HuH-7.5 (cell line): ENCODE results near the gene SNTG2.

Experiments used
- DNase-seq: peaks from one replicate; pipeline ENCODE4 v3.0.0; 2011; ENCODE audit warnings: low spot score

SNTG2 gene

GRCh38 chr2:1319393-1319792 is 368.7 kb downstream of the SNTG2 start:
- no peak for DNase-seq

- no peak for DNase-seq
These were observed 370.7 kb downstream of the SNTG2 start for GRCh38 chr2:1321321-1321720.

GRCh38 chr2:1324884-1325283 is 374.2 kb downstream of the SNTG2 start:
- DNase-seq, result no peak

GRCh38 chr2:1328684-1329083 is 378.0 kb downstream of the SNTG2 start:
- no peak for DNase-seq

- no peak for DNase-seq
These were observed 388.9 kb downstream of the SNTG2 start for GRCh38 chr2:1339388-1340140.

- no peak for DNase-seq
These were observed 389.5 kb downstream of the SNTG2 start for GRCh38 chr2:1340141-1340512.

GRCh38 chr2:1341404-1342120 is 390.9 kb downstream of the SNTG2 start:
- no peak for DNase-seq

GRCh38 chr2:1348789-1349188 is 398.1 kb downstream of the SNTG2 start:
- DNase-seq, result no peak

GRCh38 chr2:1350111-1350510 is 399.5 kb downstream of the SNTG2 start:
- no peak for DNase-seq

GRCh38 chr2:1353124-1353523 is 402.5 kb downstream of the SNTG2 start:
- DNase-seq, result no peak

- DNase-seq, result no peak
These were observed 402.9 kb downstream of the SNTG2 start for GRCh38 chr2:1353543-1353942.

GRCh38 chr2:1360144-1360543 is 409.5 kb downstream of the SNTG2 start:
- no peak for DNase-seq

GRCh38 chr2:1360557-1361250 is 410.1 kb downstream of the SNTG2 start:
- DNase-seq, result no peak

- no peak for DNase-seq
These were observed 412.7 kb downstream of the SNTG2 start for GRCh38 chr2:1363367-1363766.

GRCh38 chr2:1366546-1367134 is 416.0 kb downstream of the SNTG2 start:
- no peak for DNase-seq

- no peak for DNase-seq
These were observed 417.0 kb downstream of the SNTG2 start for GRCh38 chr2:1367601-1368000.

GRCh38 chr2:1369905-1370304 is 419.3 kb downstream of the SNTG2 start:
- DNase-seq, result no peak

GRCh38 chr2:1370461-1370860 is 419.8 kb downstream of the SNTG2 start:
- no peak for DNase-seq

GRCh38 chr2:1371082-1371481 is 420.4 kb downstream of the SNTG2 start:
- DNase-seq, result no peak

GRCh38 chr2:1373830-1374229 is 423.2 kb downstream of the SNTG2 start:
- DNase-seq, result no peak

GRCh38 chr2:1374287-1374686 is 423.6 kb downstream of the SNTG2 start:
- DNase-seq, result no peak

- DNase-seq, result no peak
These were observed 425.1 kb downstream of the SNTG2 start for GRCh38 chr2:1375794-1376193.

GRCh38 chr2:1377473-1377872 is 426.8 kb downstream of the SNTG2 start:
- no peak for DNase-seq
